GM23338 (cell line): ENCODE results near the gene KDM4B. TPM values are rescaled to one million over a fixed set of nuclear protein-coding genes. Genes with fewer than 3 reads are reported as not detected.

Experiments
- ATAC-seq: fragments of 200-7000 bp; cut with Tn5 transposase; 3 replicates; pipeline ENCODE4 v1.9.1; 2020
- DNase-seq: peaks from one replicate; pipeline ENCODE4 v3.0.0-alpha.2; 2015; ENCODE audit warnings: low spot score
- H2AFZ ChIP-seq: fragments of 200-600 bp; sonication (generic); 2 replicates; pipeline ENCODE4 v1.8.0; 2016; ENCODE audit warnings: antibody characterized with exemption, mild to moderate bottlenecking, moderate library complexity
- H3F3A ChIP-seq: fragments of 200-600 bp; sonication (generic); replicated peaks from 2 replicates; pipeline ENCODE4 v1.8.0; 2017; ENCODE audit warnings: antibody characterized with exemption, mixed run types, low read depth
- H3K27ac ChIP-seq: fragments of 200-600 bp; sonication (generic); 2 replicates; pipeline ENCODE4 v1.6.1; 2016; ENCODE audit warnings: low read depth
- H3K27me3 ChIP-seq: fragments of 200-600 bp; sonication (generic); 2 replicates; pipeline ENCODE4 v1.8.0; 2016; ENCODE audit warnings: mild to moderate bottlenecking, mixed run types, moderate library complexity; ENCODE audit not compliant: insufficient read depth
- H3K36me3 ChIP-seq: fragments of 200-600 bp; sonication (generic); 2 replicates; pipeline ENCODE4 v1.8.0; 2016; ENCODE audit warnings: mild to moderate bottlenecking; ENCODE audit not compliant: insufficient read depth
- H3K4me1 ChIP-seq: fragments of 200-600 bp; sonication (generic); 2 replicates; pipeline ENCODE4 v1.8.0; 2016; ENCODE audit warnings: mild to moderate bottlenecking, moderate library complexity; ENCODE audit not compliant: insufficient read depth
- H3K4me2 ChIP-seq: fragments of 200-600 bp; sonication (generic); 2 replicates; pipeline ENCODE4 v1.7.1; 2017; ENCODE audit warnings: mixed run types
- H3K4me3 ChIP-seq: fragments of 200-600 bp; sonication (generic); 2 replicates; pipeline ENCODE4 v1.6.1; 2016; ENCODE audit warnings: mixed run types
- H3K79me2 ChIP-seq: fragments of 200-600 bp; sonication (generic); replicated peaks from 2 replicates; pipeline ENCODE4 v1.8.0; 2017; ENCODE audit warnings: mild to moderate bottlenecking; ENCODE audit not compliant: insufficient read depth
- H3K9me2 ChIP-seq: fragments of 200-600 bp; sonication (generic); 2 replicates; pipeline ENCODE4 v1.8.0; 2017; ENCODE audit not compliant: insufficient read depth
- H4K20me1 ChIP-seq: fragments of 200-600 bp; sonication (generic); replicated peaks from 2 replicates; pipeline ENCODE4 v1.8.0; 2017; ENCODE audit warnings: mild to moderate bottlenecking; ENCODE audit not compliant: insufficient read depth
- H3K27ac Mint-ChIP-seq: 2 replicates; pipeline ENCODE4 v1.8.0; 2020; ENCODE audit warnings: inconsistent platforms, mild to moderate bottlenecking, moderate library complexity, mixed read lengths
- H3K27me3 Mint-ChIP-seq: 3 replicates; pipeline ENCODE4 v1.8.0; 2022; ENCODE audit warnings: low read depth, mild to moderate bottlenecking, moderate library complexity, mixed read lengths, inconsistent platforms; ENCODE audit not compliant: insufficient read depth, poor library complexity
- H3K36me3 Mint-ChIP-seq: 3 replicates; pipeline ENCODE4 v1.8.0; 2021; ENCODE audit warnings: low read depth, mild to moderate bottlenecking, inconsistent platforms, moderate library complexity, mixed read lengths
- H3K4me1 Mint-ChIP-seq: 3 replicates; pipeline ENCODE4 v1.8.0; 2020; ENCODE audit warnings: mild to moderate bottlenecking, inconsistent platforms, mixed read lengths
- H3K4me3 Mint-ChIP-seq: 3 replicates; pipeline ENCODE4 v1.8.0; 2021; ENCODE audit warnings: moderate library complexity, mild to moderate bottlenecking, inconsistent platforms, mixed read lengths
- H3K9me3 Mint-ChIP-seq: 3 replicates; pipeline ENCODE4 v1.8.0; 2020; ENCODE audit warnings: moderate library complexity, mild to moderate bottlenecking, inconsistent platforms, mixed read lengths
- EZH2 ChIP-seq: fragments of 200-600 bp; sonication (generic); IDR thresholded peaks from one replicate; pipeline ENCODE4 v1.8.0; 2017; ENCODE audit warnings: antibody characterized with exemption, mild to moderate bottlenecking, low read depth; ENCODE audit not compliant: unreplicated experiment
- NANOG ChIP-seq: IDR thresholded peaks from 2 replicates; pipeline ENCODE4 v1.6.1; 2016; ENCODE audit warnings: antibody characterized with exemption, borderline replicate concordance
- POLR2AphosphoS5 ChIP-seq: IDR thresholded peaks from 2 replicates; pipeline ENCODE4 v1.6.1; 2016; ENCODE audit warnings: antibody characterized with exemption, low read depth
- STAT1 ChIP-seq: IDR thresholded peaks from one replicate; pipeline ENCODE4 v1.6.1; 2016; ENCODE audit warnings: antibody characterized with exemption; ENCODE audit not compliant: unreplicated experiment
- polyA plus RNA-seq: library from polyadenylated mRNA; unstranded; fragments of >200 nt; fragmentation: Nextera tagmentation; extraction: Ambion mirVana; gene quantifications from 2 replicates; pipeline ENCODE4 v1.2.1, GENCODE V29; 2016
- total RNA-seq: library from RNA; depleted of rRNA; stranded (reverse); fragments of >200 nt; shearing (Covaris generic); gene quantifications from 2 replicates; pipeline ENCODE4 v1.2.3, GENCODE V29; 2014
- TF ChIP-seq, protein P1 (sequence below): fragments of 250-450 bp; sonication (Bioruptor Pico); IDR thresholded peaks from 2 replicates; pipeline ENCODE4 v1.5.0; 2020; ENCODE audit warnings: mild to moderate bottlenecking, moderate library complexity
- TF ChIP-seq, protein P2 (sequence below): IDR thresholded peaks from one replicate; pipeline ENCODE4 v1.6.1; 2018; ENCODE audit warnings: antibody characterized with exemption; ENCODE audit not compliant: unreplicated experiment
- TF ChIP-seq, protein P3 (sequence below), 2 experiments: fragments of 200-600 bp in 1 of 2; sonication (generic) in 1 of 2; conservative IDR thresholded peaks; 2 replicates each; pipeline versions ENCODE4 v1.5.1 to v1.6.1; 2016 to 2017; ENCODE audit warnings: antibody characterized with exemption in 2 of 2, low read depth in 2 of 2, mild to moderate bottlenecking in 2 of 2, moderate library complexity in 1 of 2

KDM4B gene
- total and polyA plus RNA-seq, 2 experiments from 2014 or later, result 9.1 to 27.6 TPM

DNA sequence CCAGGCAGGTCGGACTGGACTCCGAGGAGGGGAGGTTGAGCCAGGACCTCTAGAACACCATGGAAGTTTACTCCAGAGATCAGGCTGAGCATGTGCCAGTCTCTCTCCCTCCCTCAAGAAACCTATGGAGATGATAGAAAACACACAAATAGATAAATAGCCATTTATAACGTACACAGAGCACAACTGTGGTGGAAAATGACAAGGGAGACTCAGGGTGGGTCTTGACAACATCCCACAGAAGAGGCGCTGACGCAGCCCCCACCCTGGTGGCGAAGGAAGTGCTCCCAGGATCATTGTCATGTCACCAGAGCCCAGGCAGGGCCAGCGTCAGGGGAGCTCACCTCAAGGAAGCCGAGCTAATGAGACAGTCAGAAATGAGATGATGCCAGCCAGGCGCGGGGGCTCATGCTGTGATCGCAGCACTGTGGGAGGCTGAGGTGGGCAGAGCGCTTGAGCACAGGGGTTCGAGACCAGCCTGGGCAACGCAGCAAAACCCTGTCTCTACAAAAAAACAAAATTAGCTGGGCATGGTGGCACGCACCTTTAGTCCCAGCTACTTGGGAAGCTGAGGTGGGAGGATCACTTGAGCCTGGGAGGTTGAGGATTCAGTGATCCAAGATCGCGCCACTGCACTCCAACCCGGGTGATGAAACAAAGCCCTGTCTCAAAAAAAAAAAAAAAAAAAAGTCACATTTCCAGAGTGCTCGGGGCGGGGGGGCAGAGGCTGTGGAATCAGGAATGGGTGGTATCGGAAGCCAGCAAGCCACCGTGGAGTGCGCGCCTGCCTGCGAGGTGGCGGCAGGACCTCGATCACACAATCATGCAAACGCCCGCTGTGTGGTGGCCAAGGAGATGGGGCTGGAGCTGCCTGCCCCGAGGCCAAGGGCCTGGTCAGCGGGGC lies 178.4 kb downstream of the KDM4B start:
- Mint-ChIP-seq H3K27ac (peak overlapping the region; percentile 26; the same call in 1 of the 2 replicates), H3K4me1 (peaks cover 17% of the 10 kb centered on the region; the same call in 2 of the 3 replicates), H3K27me3 (peaks cover 12% of the 10 kb centered on the region), H3K9me3 (no peaks in the 10 kb centered on the region), H3K36me3 (peaks cover 9% of the 10 kb centered on the region; the same call in 2 of the 3 replicates), H3K4me3 (no peak overlapping the region)
- Histone ChIP-seq H2AFZ (no peak overlapping the region), H3F3A (no peaks in the 10 kb centered on the region), H4K20me1 (no peaks in the 10 kb centered on the region), H3K4me3 (no peak overlapping the region), H3K27me3 (no peaks in the 10 kb centered on the region), H3K27ac (no peak overlapping the region), H3K9me2 (no peaks in the 10 kb centered on the region), H3K4me1 (peaks cover 7% of the 10 kb centered on the region), H3K4me2 (no peak overlapping the region), H3K79me2 (no peaks in the 10 kb centered on the region), H3K36me3 (0 out of 2 replicates have a peak, but pooled peaks cover 3% of the 10 kb centered on the region)
- TF ChIP-seq, protein P1, sequence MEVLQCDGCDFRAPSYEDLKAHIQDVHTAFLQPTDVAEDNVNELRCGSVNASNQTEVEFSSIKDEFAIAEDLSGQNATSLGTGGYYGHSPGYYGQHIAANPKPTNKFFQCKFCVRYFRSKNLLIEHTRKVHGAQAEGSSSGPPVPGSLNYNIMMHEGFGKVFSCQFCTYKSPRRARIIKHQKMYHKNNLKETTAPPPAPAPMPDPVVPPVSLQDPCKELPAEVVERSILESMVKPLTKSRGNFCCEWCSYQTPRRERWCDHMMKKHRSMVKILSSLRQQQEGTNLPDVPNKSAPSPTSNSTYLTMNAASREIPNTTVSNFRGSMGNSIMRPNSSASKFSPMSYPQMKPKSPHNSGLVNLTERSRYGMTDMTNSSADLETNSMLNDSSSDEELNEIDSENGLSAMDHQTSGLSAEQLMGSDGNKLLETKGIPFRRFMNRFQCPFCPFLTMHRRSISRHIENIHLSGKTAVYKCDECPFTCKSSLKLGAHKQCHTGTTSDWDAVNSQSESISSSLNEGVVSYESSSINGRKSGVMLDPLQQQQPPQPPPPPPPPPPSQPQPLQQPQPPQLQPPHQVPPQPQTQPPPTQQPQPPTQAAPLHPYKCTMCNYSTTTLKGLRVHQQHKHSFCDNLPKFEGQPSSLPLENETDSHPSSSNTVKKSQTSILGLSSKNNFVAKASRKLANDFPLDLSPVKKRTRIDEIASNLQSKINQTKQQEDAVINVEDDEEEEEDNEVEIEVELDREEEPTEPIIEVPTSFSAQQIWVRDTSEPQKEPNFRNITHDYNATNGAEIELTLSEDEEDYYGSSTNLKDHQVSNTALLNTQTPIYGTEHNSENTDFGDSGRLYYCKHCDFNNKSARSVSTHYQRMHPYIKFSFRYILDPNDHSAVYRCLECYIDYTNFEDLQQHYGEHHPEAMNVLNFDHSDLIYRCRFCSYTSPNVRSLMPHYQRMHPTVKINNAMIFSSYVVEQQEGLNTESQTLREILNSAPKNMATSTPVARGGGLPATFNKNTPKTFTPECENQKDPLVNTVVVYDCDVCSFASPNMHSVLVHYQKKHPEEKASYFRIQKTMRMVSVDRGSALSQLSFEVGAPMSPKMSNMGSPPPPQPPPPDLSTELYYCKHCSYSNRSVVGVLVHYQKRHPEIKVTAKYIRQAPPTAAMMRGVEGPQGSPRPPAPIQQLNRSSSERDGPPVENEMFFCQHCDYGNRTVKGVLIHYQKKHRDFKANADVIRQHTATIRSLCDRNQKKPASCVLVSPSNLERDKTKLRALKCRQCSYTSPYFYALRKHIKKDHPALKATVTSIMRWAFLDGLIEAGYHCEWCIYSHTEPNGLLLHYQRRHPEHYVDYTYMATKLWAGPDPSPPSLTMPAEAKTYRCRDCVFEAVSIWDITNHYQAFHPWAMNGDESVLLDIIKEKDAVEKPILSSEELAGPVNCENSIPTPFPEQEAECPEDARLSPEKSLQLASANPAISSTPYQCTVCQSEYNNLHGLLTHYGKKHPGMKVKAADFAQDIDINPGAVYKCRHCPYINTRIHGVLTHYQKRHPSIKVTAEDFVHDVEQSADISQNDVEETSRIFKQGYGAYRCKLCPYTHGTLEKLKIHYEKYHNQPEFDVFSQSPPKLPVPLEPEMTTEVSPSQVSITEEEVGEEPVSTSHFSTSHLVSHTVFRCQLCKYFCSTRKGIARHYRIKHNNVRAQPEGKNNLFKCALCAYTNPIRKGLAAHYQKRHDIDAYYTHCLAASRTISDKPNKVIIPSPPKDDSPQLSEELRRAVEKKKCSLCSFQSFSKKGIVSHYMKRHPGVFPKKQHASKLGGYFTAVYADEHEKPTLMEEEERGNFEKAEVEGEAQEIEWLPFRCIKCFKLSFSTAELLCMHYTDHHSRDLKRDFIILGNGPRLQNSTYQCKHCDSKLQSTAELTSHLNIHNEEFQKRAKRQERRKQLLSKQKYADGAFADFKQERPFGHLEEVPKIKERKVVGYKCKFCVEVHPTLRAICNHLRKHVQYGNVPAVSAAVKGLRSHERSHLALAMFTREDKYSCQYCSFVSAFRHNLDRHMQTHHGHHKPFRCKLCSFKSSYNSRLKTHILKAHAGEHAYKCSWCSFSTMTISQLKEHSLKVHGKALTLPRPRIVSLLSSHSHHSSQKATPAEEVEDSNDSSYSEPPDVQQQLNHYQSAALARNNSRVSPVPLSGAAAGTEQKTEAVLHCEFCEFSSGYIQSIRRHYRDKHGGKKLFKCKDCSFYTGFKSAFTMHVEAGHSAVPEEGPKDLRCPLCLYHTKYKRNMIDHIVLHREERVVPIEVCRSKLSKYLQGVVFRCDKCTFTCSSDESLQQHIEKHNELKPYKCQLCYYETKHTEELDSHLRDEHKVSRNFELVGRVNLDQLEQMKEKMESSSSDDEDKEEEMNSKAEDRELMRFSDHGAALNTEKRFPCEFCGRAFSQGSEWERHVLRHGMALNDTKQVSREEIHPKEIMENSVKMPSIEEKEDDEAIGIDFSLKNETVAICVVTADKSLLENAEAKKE (CRISPR knock-in tag), result no peak
- TF ChIP-seq EZH2, result no peak
- TF ChIP-seq POLR2AphosphoS5, result no peak
- TF ChIP-seq NANOG, result no peak
- TF ChIP-seq, protein P2, sequence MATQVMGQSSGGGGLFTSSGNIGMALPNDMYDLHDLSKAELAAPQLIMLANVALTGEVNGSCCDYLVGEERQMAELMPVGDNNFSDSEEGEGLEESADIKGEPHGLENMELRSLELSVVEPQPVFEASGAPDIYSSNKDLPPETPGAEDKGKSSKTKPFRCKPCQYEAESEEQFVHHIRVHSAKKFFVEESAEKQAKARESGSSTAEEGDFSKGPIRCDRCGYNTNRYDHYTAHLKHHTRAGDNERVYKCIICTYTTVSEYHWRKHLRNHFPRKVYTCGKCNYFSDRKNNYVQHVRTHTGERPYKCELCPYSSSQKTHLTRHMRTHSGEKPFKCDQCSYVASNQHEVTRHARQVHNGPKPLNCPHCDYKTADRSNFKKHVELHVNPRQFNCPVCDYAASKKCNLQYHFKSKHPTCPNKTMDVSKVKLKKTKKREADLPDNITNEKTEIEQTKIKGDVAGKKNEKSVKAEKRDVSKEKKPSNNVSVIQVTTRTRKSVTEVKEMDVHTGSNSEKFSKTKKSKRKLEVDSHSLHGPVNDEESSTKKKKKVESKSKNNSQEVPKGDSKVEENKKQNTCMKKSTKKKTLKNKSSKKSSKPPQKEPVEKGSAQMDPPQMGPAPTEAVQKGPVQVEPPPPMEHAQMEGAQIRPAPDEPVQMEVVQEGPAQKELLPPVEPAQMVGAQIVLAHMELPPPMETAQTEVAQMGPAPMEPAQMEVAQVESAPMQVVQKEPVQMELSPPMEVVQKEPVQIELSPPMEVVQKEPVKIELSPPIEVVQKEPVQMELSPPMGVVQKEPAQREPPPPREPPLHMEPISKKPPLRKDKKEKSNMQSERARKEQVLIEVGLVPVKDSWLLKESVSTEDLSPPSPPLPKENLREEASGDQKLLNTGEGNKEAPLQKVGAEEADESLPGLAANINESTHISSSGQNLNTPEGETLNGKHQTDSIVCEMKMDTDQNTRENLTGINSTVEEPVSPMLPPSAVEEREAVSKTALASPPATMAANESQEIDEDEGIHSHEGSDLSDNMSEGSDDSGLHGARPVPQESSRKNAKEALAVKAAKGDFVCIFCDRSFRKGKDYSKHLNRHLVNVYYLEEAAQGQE, result no peak
- TF ChIP-seq, protein P3, sequence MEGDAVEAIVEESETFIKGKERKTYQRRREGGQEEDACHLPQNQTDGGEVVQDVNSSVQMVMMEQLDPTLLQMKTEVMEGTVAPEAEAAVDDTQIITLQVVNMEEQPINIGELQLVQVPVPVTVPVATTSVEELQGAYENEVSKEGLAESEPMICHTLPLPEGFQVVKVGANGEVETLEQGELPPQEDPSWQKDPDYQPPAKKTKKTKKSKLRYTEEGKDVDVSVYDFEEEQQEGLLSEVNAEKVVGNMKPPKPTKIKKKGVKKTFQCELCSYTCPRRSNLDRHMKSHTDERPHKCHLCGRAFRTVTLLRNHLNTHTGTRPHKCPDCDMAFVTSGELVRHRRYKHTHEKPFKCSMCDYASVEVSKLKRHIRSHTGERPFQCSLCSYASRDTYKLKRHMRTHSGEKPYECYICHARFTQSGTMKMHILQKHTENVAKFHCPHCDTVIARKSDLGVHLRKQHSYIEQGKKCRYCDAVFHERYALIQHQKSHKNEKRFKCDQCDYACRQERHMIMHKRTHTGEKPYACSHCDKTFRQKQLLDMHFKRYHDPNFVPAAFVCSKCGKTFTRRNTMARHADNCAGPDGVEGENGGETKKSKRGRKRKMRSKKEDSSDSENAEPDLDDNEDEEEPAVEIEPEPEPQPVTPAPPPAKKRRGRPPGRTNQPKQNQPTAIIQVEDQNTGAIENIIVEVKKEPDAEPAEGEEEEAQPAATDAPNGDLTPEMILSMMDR (conservative IDR thresholded peaks at IDR 0.05; ENCODE audit: low read depth in 2 of 2), result no peak
- TF ChIP-seq STAT1, result no peak
- ATAC-seq, result no peak
- DNase-seq, result no peak
